ENCODE results near the gene RPH3AL. TPM values are rescaled to one million over a fixed set of nuclear protein-coding genes. Genes with fewer than 3 reads are reported as not detected.
"Not testable (repeated sequence)": the region's sequence is repeated elsewhere in the genome, so short reads cannot be mapped to it uniquely, and the experiment has no call there.

The RPH3AL gene
- total RNA-seq, 1 donor from 2014 or later, result 22.3 TPM

DNA sequence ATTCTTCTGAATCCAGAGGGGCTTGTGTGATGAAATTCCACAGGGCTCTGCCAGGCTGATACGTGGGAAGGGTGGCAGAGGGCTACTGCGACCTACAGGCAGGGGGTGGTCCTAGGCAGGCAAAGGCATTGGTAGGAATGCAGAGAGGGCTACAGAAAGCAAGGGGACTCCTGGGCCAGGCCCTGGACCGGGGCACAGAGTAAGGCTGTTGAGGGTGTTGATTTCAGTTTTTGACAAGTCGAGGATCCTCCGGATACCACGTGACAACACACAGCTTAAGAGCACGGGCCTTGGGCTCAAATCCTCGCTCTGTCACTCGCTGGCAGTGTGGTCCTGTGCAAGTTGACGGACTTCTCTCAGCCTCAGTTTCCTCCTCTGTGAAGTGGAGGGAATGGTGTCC, 152.0 kb downstream of the RPH3AL start:
- no peak overlapping the region for H3K4me3 Mint-ChIP-seq (ENCODE audit: unreplicated experiment)
- peaks cover 8% of the 10 kb centered on the region for H3K4me1 Mint-ChIP-seq (ENCODE audit: low read depth, unreplicated experiment)
- TF ChIP-seq CTCF (IDR thresholded peaks at IDR 0.05; ENCODE audit: partially characterized antibody, unreplicated experiment), result no peak
- no peak for DNase-seq
- peaks cover 4% of the 10 kb centered on the region for H3K36me3 Mint-ChIP-seq (ENCODE audit: unreplicated experiment)
- no peak overlapping the region for H3K27ac Mint-ChIP-seq (ENCODE audit: unreplicated experiment)
- peaks cover 8% of the 10 kb centered on the region for H3K9me3 Mint-ChIP-seq (ENCODE audit: unreplicated experiment)
- peaks cover 11% of the 10 kb centered on the region for H3K27me3 Mint-ChIP-seq (ENCODE audit: unreplicated experiment)

DNA sequence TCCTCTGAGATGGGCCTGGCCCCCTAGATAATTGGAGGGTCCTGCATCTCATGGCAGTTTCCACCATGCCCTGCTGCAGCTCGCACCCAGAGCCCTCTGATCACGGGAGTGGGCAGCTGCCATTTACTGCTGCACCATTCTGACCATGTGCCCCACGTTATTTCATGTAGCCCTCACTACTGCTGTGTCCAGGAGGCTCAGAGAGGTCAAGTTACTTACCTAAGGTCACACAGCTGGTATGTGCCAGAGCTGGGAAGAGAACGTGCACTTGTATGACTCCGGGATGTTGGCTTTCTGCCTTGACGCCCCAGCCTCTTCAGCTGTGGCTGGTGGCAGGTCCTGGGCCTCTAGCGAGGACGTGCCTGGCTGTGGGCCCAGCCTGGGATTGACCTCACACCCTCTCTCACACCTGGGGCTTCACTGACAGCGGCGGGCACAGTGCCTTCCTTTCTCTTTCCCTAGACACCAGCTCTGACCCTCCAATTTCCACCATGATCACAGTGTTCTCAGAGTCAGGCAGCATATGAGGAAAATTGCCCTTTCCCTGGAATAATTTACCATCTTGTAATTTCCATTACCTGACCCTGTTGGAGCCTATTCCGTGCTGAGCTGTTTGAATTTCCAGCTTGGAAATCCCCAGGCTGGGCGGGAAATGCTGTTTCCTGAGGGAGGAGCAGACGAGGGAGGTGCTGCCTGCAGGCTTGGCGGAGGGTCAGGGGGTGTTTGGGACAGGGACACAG, 152.6 kb downstream of the RPH3AL start:
- Mint-ChIP-seq H3K4me1 (ENCODE audit: low read depth, unreplicated experiment) (peaks cover 8% of the 10 kb centered on the region), H3K27me3 (ENCODE audit: unreplicated experiment) (peaks cover 12% of the 10 kb centered on the region), H3K36me3 (ENCODE audit: unreplicated experiment) (peaks cover 4% of the 10 kb centered on the region), H3K27ac (ENCODE audit: unreplicated experiment) (no peak overlapping the region), H3K4me3 (ENCODE audit: unreplicated experiment) (no peak overlapping the region), H3K9me3 (ENCODE audit: unreplicated experiment) (peaks cover 8% of the 10 kb centered on the region)
- DNase-seq, result no peak
- no peak for TF ChIP-seq CTCF (IDR thresholded peaks at IDR 0.05; ENCODE audit: partially characterized antibody, unreplicated experiment)

- H3K27me3 Mint-ChIP-seq (ENCODE audit: unreplicated experiment), result peaks cover 9% of the 10 kb centered on the region
- TF ChIP-seq CTCF (IDR thresholded peaks at IDR 0.05; ENCODE audit: partially characterized antibody, unreplicated experiment), result no peak
- H3K4me1 Mint-ChIP-seq (ENCODE audit: low read depth, unreplicated experiment), result peaks cover 7% of the 10 kb centered on the region
- no peak overlapping the region for H3K27ac Mint-ChIP-seq (ENCODE audit: unreplicated experiment)
- no peak overlapping the region for H3K4me3 Mint-ChIP-seq (ENCODE audit: unreplicated experiment)
- H3K36me3 Mint-ChIP-seq (ENCODE audit: unreplicated experiment), result peaks cover 4% of the 10 kb centered on the region
- no peak for DNase-seq
- peaks cover 8% of the 10 kb centered on the region for H3K9me3 Mint-ChIP-seq (ENCODE audit: unreplicated experiment)
Measured at GRCh38 chr17:199191-199604, 153.4 kb downstream of the RPH3AL start.

GRCh38 chr17:198225-198624, 154.4 kb downstream of the RPH3AL start:
- not testable (repeated sequence) for H3K27me3 Mint-ChIP-seq (ENCODE audit: unreplicated experiment); H3K9me3 Mint-ChIP-seq (ENCODE audit: unreplicated experiment); H3K36me3 Mint-ChIP-seq (ENCODE audit: unreplicated experiment); H3K4me3 Mint-ChIP-seq (ENCODE audit: unreplicated experiment); DNase-seq; H3K27ac Mint-ChIP-seq (ENCODE audit: unreplicated experiment); H3K4me1 Mint-ChIP-seq (ENCODE audit: low read depth, unreplicated experiment)

- peaks cover 7% of the 10 kb centered on the region for H3K4me1 Mint-ChIP-seq (ENCODE audit: low read depth, unreplicated experiment)
- H3K9me3 Mint-ChIP-seq (ENCODE audit: unreplicated experiment), result peaks cover 6% of the 10 kb centered on the region
- peaks cover 9% of the 10 kb centered on the region for H3K27me3 Mint-ChIP-seq (ENCODE audit: unreplicated experiment)
- H3K36me3 Mint-ChIP-seq (ENCODE audit: unreplicated experiment), result peaks cover 4% of the 10 kb centered on the region
- no peak for TF ChIP-seq CTCF (IDR thresholded peaks at IDR 0.05; ENCODE audit: partially characterized antibody, unreplicated experiment)
- no peak overlapping the region for H3K4me3 Mint-ChIP-seq (ENCODE audit: unreplicated experiment)
- no peak overlapping the region for H3K27ac Mint-ChIP-seq (ENCODE audit: unreplicated experiment)
- no peak for DNase-seq
Measured at GRCh38 chr17:197352-197751, 155.3 kb downstream of the RPH3AL start.
